GM19438 (cell line): ENCODE results near the gene OR4A15.

Experiments used
- ATAC-seq: cut with Tn5 transposase; IDR thresholded peaks from one replicate; pipeline ENCODE4 v1.9.1; 2021; ENCODE audit warnings: low read depth; ENCODE audit not compliant: unreplicated experiment

OR4A15 gene

GRCh38 chr11:55367674-55368073 lies at the start of gene OR4A15:
TSS of gene OR4A15 (plus strand) at chr11:55367974. CDS start at chr11:55367974, 0 bp downstream.
- ATAC-seq: no peak

GRCh38 chr11:55324500-55324899 lies 43.3 kb upstream of the OR4A15 start:
- no peak for ATAC-seq

GRCh38 chr11:55342901-55343300 lies 24.9 kb upstream of the OR4A15 start, which contains the start of gene OR4A16:
TSS of gene OR4A16 (plus strand) at chr11:55343201. CDS start at chr11:55343201, 0 bp downstream.
- ATAC-seq: no peak

- ATAC-seq: no peak
These were observed 22.5 kb upstream of the OR4A15 start for GRCh38 chr11:55345306-55345705.

- ATAC-seq: no peak
These were observed 18.7 kb upstream of the OR4A15 start for GRCh38 chr11:55349032-55349431.

- ATAC-seq: no peak
These were observed 10.1 kb upstream of the OR4A15 start for GRCh38 chr11:55357560-55358184.

GRCh38 chr11:55401011-55401410 lies 33.2 kb downstream of the OR4A15 start:
- no peak for ATAC-seq
